HG02885 (cell line): ENCODE data around the gene PRKCH.

Experiments
- ATAC-seq: cut with Tn5 transposase; IDR thresholded peaks from one replicate; pipeline ENCODE4 v1.9.1; 2021; ENCODE audit warnings: mild to moderate bottlenecking; ENCODE audit not compliant: unreplicated experiment, poor library complexity

PRKCH gene

DNA sequence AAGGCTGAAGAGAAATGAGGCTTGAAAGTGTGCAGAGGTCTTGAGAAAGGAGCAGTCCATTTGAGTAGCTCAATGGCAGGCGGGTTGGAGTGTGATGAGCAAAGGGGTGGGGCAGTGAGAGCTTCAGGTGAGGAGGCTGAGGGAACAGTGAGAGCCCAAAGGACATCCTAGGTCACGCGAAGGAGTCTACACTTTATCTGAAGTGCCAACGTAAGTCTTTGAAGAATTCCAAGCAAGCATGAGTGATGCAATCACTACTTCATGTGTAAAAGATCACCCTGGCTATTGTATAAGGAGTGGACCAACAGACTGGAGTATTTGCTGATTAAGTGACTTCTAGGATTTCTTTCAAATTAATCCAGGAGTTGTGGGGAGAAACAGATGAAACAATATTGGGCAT, 214.1 kb downstream of the PRKCH start:
- ATAC-seq = no peak

DNA sequence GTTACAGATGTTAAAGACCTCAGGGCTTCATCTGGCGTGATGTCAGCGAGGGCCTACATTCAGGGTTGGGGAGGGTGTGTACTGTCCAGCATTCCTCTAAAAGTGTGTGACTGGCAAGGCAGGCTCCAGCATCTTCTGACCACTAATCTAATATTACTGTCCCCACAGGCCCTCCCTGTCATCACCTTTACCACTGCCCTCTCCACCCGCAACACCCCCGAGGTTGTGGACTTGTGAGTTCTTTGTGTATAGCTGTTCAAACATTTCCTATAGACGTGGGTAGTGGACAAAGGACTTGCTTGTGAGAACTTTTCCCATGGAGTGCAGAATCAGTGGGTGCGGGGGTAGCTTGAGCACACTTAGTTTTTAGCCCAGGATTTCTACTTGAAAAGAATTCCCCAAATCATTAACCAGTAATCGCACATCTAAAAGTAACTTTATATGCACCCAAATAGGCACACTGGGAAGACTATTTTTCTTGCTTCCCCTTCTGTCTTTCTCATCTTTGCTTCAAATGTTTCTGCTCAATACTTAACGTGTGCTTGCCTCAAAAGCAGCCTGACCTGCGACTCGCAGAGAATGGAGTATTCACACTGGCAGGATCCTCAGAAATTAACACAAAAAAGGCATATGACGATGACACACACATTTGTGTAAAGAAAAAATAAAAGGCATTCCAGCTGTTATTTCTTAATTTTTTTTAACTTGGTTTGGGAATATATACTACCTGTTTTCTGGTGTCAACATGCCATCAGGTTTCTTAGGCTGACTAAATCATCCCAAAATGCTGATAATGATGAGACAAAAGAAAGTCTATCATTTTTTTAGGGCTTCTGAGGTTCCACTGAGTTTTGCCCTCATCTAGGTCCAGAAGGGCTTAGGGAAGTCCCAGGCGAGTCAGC, 215.5 kb downstream of the PRKCH start:
- no peak for ATAC-seq

DNA sequence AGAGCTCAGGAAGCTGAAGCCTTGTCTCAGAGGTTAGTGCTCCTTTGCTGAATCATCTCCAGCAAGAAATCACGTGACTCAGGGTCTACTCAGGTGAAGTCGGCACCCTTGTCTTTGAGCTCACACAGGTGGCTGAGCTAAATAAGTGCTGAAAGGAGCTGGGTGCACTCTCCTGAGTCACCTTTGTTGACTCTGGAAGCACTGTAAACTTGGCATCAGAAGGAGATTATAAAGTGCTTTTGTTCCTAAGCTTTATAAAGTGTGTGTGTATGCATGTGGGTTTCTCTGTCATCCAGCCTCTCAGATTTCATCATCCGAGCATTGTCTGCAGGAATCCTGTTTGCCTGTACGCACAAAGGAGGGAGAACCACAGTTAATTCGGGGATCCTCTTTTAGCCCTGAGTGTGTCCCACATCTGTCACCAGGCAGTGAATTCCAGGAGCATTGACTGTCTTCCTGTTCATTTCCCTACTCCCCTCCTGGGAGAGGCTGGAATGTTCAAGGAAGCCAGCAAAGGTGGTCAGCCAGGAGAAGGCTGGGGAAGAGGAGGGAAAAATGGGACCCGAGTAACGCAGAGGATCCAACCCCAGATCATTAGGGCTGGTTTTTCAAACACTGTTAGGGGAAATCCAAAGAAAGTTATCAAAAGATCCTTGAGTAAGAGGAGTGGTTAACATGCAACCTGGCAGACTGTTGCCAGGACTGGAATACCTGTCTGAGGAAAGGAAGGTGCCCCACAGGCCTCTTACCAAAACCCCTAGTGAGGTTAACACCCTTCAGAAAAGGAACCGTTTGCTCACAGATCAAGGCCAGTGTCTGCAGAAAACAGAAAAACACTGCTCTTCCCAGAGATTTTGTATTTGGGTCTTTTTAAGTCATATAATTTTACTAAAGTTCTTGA, 216.4 kb downstream of the PRKCH start:
- no peak for ATAC-seq

DNA sequence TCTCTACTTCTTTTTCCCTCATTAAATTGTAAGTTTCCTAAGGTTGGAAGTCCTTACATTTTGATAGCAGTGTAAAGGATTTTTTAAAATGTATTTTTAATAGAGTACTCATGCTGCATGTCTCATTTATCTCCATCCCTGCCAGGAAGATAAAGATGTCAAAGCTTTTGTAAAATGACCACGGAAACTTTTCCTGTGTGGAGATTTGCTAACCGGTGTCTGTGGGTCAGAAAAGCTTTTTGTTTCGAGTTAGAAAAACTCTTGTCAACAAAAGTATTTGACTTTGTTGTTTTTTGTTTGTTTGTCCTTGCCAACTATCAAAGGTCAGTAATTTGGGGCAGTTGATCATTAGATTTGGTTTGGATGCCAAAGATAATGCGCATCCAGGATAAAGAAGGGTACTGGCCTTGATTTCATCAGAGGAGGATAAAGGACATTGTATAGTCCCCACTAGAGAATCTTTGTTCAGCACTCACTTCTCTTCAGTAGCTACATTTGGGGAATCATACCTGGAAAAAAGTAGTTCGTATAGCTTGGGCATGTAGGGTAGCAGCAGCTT, 217.2 kb downstream of the PRKCH start:
- no peak for ATAC-seq

DNA sequence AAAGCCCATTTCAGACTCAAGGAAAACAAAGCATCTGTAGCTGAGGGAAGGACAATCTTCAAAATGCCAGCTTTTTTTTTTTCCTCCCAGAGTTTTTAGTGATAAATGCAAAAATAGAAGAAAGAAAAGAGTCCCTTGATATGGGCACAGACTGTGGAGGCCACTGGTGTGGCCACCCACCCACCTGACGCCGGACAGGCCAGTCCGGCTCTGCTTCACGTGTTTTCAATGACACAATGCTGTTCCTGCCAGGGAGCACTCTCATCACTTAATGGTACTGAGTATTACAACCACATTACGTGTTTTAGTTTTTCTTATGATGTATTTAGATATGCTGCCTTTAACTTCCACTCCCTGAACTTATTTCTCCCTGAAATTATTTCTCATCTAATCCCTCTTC, 218.3 kb downstream of the PRKCH start:
- no peak for ATAC-seq

DNA sequence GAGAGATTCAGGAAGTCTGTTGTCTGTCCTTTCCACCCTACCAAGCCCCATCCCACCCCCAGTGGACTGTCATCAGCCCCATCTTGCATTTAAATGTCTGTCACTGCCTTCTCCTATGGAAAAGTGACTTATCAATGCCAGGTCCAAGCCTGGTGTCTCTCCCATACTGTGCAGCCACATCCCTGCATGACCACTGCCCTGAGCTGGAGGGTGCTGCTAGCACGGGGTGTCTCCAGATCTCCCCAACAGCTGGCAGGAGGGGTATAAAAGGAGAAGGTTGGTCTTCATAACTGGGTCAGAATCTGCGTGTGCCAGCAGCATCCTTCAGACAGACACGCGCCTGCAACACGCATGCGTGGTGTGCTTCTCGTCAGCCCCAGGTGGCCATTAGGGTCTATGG, 219.6 kb downstream of the PRKCH start:
- ATAC-seq = no peak

DNA sequence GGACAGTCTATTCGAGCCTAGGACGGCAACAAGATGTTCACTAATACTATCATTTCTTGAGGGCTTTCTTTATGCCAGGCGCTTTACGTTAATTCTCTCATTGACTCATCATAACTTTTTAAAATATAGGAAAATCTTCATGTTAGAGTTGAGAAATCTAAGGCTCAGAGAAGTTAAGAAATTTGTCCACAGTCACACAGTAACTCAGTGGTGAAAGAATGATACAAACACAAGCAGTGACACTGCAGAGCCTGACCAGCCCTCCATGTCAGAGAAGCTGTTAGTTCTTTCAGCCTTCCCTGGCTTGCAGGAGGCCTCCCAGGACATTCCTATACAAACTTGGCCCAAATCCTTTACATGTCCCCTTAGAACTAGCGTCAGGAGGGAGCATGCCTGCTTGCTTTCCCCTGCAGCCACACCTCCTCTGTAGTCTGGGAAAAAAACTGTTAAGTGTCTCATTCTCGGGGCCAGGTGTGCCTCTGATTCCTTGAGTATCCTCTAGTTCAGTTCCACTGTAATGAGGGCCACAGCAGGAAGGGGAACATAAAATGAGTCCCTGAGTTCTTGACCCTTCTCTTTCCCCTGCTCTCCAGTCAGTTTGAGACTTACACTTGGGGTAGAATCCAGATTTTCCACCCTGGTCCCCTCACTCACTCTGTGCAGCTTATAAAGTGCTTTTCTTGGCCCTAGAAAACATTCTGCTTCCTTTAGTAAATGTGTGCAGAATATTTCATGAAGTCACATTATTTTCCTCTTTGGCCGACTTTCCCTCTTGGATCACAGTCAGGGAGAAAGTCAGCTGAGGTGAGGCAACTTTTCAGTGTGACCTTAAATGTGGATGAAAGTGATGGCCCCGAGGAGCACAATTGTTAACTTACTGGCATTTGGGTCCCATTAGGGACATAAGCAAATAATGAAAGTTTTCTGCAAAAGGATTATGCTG, 221.7 kb downstream of the PRKCH start:
- ATAC-seq = no peak

DNA sequence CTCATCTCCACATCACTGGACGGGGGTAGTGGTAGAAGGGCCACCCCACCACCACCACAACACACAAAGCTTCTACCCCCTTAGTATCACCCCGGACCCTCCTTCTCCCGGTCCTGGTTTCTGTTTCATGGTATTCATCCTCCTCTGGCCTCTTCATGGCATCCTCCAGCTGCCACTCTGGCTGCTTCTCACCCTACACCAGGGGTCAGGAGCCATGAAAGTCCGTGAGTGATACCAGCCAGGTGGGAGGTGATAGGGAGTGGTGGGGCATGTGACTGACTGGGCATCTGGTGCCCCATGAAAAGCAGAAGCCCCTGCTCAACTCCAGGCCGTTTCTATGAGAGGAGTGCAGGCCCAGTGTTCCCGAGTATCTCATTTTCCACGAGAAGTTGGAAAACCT, 222.6 kb downstream of the PRKCH start:
- no peak for ATAC-seq

DNA sequence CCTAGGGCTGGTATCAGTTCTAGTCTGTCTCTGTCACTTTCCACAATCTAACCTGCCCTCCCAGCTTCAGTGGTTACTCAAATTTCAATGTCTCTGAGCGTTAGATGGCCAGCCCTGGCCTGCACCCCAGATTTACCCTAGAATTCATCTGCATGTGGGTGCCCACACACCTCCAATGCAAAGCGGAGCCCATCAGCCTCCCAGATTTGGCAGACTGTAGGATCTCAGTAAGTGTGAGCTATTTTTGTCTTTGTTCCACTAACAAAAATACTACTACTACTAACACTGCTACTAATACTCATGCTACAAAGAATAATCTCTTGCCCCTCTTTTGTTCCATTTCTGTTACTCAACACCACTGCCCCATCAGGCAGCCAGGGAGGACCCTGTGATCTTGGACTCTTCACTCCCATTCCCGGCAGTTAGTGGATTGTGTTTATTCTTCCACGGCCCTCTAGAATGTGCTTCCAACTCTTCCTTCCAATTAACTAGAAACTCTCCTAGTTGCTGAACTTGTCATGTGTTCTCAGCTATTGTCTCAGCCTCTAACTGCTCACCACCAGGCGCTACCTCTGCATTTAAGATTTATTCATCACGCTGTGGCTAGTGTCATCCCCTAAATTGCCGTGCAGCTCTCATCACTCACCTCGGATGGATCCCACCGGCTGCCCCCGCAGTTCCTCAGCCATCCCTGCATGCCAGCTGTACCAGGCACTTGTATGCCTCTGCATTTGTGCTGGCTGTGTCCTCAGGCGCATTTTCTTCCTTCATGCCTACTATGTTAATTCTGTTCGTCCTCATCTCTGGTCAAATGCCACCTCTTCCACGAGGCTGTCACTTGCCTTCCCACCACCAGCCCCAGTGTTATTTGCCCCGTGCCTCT, 223.3 kb downstream of the PRKCH start:
- ATAC-seq = no peak

DNA sequence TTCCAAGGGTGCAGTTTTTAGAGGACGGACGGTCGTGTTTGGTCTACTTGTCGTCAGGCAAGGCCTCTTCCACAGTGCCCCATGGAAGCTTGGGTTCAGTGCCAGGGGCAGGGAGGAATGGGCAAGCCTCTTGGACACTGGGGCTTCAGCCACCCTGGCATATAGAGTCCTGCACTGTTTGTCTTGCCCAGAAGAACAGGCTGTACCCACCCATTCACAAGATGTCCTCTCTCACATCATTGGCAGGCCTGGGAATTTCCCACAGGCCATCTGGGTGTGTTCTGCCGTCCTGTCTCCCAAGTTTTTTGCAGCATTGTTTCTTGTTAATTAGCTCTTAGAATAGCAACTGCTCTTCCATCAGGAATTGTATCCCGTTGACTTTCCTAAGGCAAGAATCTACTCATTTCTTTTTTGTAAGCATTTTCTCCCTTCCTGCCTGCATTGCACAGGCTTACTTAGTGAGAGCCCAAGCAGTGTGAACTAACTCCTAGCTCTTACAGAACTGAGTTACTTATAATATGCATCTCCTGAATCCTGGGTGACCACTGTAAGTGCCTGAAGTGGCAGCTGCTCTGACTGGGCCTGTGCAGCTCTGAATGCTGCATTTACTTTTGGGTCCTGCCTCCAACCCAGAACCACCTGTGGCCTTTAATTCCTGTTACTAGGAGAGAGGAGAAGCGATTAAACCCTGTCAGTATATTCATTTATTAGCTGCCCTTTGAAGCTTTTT, 224.5 kb downstream of the PRKCH start:
- no peak for ATAC-seq

DNA sequence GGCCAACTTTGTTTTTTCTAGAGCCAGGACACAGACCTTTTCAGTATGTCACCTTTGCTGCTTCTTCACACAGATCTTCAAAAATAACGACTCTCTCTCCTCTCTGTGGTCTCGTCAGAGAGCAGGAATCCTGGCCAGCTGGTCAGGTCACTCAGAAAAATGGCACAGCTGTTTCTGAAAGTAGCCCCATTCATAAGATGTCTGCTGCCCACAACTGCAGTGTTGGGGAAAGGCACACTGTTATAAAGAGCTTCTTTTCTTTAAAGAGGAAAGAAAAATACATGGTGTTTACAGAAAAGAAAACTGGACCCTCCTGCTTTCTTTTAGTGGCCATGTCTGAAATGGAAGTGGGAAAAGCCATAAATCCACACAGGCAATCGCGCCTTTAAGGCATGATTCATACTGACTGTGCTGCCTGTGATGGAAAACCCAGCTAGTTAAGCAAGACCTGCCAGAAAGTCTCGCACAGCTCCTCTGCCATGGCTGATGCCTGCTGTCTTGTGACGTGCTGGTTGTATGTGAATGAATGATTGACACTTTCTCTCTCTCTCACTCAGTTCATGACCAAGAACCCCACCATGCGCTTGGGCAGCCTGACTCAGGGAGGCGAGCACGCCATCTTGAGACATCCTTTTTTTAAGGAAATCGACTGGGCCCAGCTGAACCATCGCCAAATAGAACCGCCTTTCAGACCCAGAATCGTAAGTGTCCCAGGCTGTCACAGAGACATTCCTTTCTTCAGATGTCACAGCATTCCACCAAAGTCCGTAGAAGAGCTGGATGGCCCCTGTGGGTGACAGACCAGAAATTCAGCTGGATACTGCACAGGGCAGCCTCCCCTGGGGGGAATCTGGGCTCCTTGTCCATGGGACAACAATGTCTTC, 226.0 kb downstream of the PRKCH start:
- no peak for ATAC-seq

DNA sequence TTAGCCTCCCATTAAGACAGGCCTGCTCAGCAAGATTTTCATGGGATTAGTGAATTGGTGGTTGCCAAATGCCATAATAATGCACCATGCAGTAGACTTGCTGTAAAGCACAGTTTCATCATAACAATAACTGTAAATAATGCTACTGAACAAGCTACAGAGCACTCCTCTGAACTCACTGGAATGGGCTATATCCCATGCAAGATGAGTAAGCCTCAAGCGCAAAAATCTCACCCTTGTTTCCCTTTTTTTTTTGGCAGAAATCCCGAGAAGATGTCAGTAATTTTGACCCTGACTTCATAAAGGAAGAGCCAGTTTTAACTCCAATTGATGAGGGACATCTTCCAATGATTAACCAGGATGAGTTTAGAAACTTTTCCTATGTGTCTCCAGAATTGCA, 228.0 kb downstream of the PRKCH start:
- ATAC-seq = no peak

DNA sequence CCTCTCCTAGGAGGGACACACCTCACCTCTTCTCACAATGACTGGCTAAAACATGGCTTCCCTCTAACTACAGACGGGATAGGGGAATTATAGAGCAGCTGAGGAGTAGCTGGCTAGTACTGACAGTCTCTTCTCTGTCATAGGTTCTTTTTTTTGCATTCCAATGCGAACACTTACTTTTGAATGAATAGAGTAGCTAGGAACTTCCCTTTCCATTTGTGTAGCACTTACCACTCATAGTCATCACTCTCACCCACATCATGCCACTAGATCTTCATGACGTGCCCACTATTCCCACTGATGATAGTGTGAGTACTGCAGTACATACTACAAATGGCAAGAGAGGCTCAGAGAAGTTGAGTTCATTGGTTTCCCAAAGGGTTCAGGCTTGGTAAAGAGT, 230.0 kb downstream of the PRKCH start:
- ATAC-seq = no peak

DNA sequence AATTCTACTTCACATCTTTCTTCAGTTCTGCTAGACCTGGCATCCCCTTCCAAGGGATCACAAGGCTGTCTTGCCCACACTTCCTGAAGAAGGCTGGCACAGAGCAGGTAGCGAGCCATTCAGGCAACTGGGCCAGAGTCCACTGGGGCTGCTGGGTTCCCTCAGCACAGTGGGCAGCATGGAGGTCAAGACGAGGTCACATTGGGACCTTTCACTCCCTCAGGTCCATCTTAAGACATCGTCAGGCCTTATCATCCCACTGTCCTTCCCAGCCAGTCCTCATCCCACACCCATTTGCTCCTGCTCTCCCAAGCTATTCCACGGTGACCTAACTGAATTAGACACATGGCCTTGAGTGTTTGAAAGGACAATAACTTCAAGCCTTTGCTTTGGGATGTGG, 230.9 kb downstream of the PRKCH start:
- no peak for ATAC-seq

DNA sequence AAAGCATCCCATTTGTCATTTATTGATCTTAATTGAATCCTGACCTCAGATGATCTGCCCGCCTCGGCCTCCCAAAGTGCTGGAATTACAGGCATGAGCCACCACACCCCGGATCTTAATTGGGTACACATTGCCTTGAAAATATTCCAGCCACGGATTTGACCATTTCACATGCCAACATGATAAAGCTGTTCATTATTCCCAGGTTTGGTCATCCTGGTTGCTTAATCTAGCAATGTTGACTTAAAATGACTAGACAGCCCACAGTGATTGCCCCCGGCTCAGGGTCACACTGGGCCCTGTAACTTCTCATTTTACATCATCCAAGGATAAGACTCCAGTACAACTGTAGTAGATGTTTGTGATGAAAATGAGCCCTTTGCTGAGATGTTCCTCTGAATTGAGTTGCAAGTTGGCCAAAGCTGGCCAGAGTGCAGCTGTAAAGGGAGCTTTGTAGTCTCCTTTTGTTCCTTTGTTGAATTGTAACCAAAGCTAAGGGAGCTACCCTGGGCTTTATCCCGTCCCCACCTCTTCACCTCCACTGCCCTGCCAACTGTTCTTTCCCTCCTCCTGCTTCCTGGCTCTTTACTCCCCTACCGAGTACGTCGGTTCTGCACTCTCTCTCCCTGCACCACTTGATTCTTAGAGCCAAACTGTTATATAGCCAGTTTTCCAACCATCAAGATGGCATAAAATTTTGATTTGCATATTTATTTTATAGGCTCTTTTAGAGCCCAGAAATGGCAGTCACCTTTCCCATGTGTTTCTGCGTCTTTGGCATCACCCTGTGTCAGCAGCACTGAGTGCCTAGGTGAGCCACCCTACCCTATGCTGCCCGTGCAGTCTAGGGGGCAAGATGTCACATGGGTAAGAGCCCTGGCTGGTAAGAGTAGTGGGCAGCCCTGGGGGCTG, 232.6 kb downstream of the PRKCH start:
- no peak for ATAC-seq

DNA sequence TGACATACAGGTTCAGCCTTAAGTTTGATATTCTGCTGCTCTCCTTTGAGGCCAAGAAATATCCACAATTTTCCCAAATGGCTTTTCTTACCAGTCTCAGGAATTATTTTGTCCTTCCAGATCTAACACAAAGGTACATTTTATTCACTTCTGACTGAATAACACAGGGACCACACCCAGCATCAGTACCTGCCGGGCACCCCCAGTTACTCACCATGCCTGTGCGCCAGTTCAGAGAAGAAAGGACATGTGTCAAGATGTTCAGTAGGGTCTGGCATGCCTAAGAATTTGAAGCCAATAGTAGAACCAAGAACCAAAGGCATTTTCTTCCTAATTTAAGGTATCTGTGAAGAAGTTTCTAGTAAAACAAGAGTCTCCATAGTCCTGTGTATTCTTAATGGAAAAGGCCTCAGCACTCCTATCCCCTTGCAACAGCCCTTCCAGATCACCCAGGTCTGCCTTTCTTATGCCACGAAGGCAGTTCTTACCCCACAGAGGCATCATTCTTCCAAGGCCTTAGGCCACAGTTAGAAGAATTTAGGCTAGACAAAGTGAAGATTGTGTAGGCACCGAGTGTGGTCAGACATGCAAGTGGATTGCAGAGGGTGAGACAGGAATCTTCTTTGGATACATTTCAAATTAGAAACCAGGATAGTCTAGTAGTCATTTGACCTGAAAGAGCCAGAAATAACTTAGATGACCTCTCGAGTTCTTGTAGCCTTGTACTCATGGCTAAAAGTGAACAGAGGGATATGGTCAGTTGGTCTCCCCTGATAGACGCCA, 233.9 kb downstream of the PRKCH start:
- ATAC-seq = no peak
